ENCODE data around the gene GUK1. TPM values are rescaled to one million over a fixed set of nuclear protein-coding genes. Genes with fewer than 3 reads are reported as not detected.

The GUK1 gene
- total and polyA plus RNA-seq, 2 of the 8 experiments (the other 6 are each of a cell fraction or from before 2014, with no cell fraction given), result 68.5 to 183 TPM

DNA sequence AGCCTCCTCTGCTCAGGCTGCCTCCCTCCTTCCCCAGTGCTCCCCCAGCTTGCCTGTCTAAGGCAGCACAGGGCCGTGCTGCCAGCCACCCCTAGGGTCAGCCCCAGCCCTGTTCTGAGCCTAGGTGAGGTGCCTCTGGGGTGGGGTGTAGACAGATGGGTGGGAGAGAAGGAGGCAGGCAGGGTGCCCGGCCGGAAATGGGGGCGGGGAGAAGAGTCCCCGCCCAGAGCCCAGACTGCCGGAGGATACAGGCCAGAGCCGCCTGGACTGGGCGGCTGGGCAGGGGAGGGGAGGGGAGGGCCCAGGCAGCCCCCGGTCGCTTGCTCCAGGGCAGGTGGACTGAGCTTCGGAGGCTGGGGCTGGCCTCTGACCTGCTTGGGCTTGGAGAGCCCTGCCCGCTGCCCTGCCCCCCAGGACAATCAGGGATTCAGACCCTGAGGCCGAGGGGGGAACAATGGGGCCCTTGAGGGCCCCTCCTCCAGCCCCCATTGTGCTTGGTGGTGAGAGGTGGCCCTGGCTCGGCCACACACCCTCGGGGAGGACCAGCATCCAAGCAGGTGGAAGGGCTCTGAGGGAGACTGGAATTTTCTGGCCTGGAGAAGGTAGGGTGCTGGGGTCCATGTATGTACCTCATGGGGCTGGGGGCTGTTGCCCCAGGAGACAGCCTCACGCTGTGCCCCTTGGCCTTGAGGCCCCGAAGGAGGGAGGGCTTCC is 9.5 kb downstream of the GUK1 start, which contains the start of gene GJC2 (continued):
- TF ChIP-seq USF2 (IDR thresholded peaks at IDR 0.05; ENCODE audit: low read length), result no peak
- TF ChIP-seq TBP (IDR thresholded peaks at IDR 0.05; ENCODE audit: low read depth, low read length), result no peak
- TF ChIP-seq, protein P1, sequence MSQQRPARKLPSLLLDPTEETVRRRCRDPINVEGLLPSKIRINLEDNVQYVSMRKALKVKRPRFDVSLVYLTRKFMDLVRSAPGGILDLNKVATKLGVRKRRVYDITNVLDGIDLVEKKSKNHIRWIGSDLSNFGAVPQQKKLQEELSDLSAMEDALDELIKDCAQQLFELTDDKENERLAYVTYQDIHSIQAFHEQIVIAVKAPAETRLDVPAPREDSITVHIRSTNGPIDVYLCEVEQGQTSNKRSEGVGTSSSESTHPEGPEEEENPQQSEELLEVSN (IDR thresholded peaks at IDR 0.05), result no peak
- TF ChIP-seq JUN (IDR thresholded peaks at IDR 0.05; ENCODE audit: low read depth, low read length), result no peak
- no peak for TF ChIP-seq POU5F1 (IDR thresholded peaks at IDR 0.05; ENCODE audit: low read depth, low read length)
- no peak for TF ChIP-seq ATF3 (IDR thresholded peaks at IDR 0.05; ENCODE audit: insufficient read depth, low read depth, low read length)
- TF ChIP-seq KDM4A (IDR thresholded peaks at IDR 0.05; ENCODE audit: low read depth, low read length, severe bottlenecking), result no peak
- no peak for TF ChIP-seq MAX (IDR thresholded peaks at IDR 0.05)
- no peak for TF ChIP-seq NRF1 (IDR thresholded peaks at IDR 0.05; ENCODE audit: low read depth, low read length)
- TF ChIP-seq, protein P2, sequence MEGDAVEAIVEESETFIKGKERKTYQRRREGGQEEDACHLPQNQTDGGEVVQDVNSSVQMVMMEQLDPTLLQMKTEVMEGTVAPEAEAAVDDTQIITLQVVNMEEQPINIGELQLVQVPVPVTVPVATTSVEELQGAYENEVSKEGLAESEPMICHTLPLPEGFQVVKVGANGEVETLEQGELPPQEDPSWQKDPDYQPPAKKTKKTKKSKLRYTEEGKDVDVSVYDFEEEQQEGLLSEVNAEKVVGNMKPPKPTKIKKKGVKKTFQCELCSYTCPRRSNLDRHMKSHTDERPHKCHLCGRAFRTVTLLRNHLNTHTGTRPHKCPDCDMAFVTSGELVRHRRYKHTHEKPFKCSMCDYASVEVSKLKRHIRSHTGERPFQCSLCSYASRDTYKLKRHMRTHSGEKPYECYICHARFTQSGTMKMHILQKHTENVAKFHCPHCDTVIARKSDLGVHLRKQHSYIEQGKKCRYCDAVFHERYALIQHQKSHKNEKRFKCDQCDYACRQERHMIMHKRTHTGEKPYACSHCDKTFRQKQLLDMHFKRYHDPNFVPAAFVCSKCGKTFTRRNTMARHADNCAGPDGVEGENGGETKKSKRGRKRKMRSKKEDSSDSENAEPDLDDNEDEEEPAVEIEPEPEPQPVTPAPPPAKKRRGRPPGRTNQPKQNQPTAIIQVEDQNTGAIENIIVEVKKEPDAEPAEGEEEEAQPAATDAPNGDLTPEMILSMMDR (IDR thresholded peaks at IDR 0.05; ENCODE audit: control extremely low read depth in 1 of 3, insufficient read depth in 1 of 3, low read depth in 1 of 3, low read length in 3 of 3), result no peak
